Activated effector memory CD4-positive, alpha-beta T cell treated with Interleukin-2 at 50 U/mL for 16 hours (primary cell): ENCODE results near the gene NFATC2.
"Not testable (repeated sequence)": the region's sequence is repeated elsewhere in the genome, so short reads cannot be mapped to it uniquely, and the experiment has no call there.

Source experiments
- DNase-seq: peaks from one replicate; pipeline ENCODE4 v3.0.0-alpha.2; 2020

The NFATC2 gene

GRCh38 chr20:51492167-51493092, 50.1 kb downstream of the NFATC2 start:
- no peak for DNase-seq

GRCh38 chr20:51491393-51491792, 51.1 kb downstream of the NFATC2 start:
- DNase-seq = no peak

- DNase-seq = no peak
Observed at GRCh38 chr20:51490635-51491034, 51.9 kb downstream of the NFATC2 start.

GRCh38 chr20:51489611-51490010, 52.9 kb downstream of the NFATC2 start:
- DNase-seq = no peak

GRCh38 chr20:51488331-51488730, 54.2 kb downstream of the NFATC2 start:
- DNase-seq = no peak

- DNase-seq = no peak
Observed at GRCh38 chr20:51487565-51488268, 54.8 kb downstream of the NFATC2 start.

GRCh38 chr20:51487076-51487475, 55.4 kb downstream of the NFATC2 start:
- no peak for DNase-seq

- no peak for DNase-seq
Observed at GRCh38 chr20:51486197-51487005, 56.1 kb downstream of the NFATC2 start.

- DNase-seq = no peak
Observed at GRCh38 chr20:51484831-51485230, 57.7 kb downstream of the NFATC2 start.

GRCh38 chr20:51484141-51484815, 58.2 kb downstream of the NFATC2 start:
- DNase-seq = no peak

- no peak for DNase-seq
Observed at GRCh38 chr20:51482836-51483473, 59.6 kb downstream of the NFATC2 start.

GRCh38 chr20:51481341-51481914, 61.1 kb downstream of the NFATC2 start:
- DNase-seq = peak; percentile 34

GRCh38 chr20:51480507-51481270, 61.8 kb downstream of the NFATC2 start:
- no peak for DNase-seq

- DNase-seq = not testable (repeated sequence)
Observed at GRCh38 chr20:51476106-51476505, 66.4 kb downstream of the NFATC2 start.

GRCh38 chr20:51473771-51474170, 68.7 kb downstream of the NFATC2 start:
- DNase-seq = no peak

- no peak for DNase-seq
Observed at GRCh38 chr20:51473256-51473655, 69.3 kb downstream of the NFATC2 start.

GRCh38 chr20:51470907-51471411, 71.6 kb downstream of the NFATC2 start:
- no peak for DNase-seq

- no peak for DNase-seq
Observed at GRCh38 chr20:51470499-51470820, 72.1 kb downstream of the NFATC2 start.

- DNase-seq = no peak
Observed at GRCh38 chr20:51469578-51470498, 72.7 kb downstream of the NFATC2 start.

GRCh38 chr20:51469046-51469445, 73.5 kb downstream of the NFATC2 start:
- no peak for DNase-seq
